ENCODE data around the gene DNLZ. TPM values are rescaled to one million over a fixed set of nuclear protein-coding genes. Genes with fewer than 3 reads are reported as not detected.

The DNLZ gene
- total and polyA plus RNA-seq, 9 of the 15 experiments (the other 6 are each of a cell fraction or from before 2014, with no cell fraction given) = 0.17 to 44.6 (median 3.4) TPM

DNA sequence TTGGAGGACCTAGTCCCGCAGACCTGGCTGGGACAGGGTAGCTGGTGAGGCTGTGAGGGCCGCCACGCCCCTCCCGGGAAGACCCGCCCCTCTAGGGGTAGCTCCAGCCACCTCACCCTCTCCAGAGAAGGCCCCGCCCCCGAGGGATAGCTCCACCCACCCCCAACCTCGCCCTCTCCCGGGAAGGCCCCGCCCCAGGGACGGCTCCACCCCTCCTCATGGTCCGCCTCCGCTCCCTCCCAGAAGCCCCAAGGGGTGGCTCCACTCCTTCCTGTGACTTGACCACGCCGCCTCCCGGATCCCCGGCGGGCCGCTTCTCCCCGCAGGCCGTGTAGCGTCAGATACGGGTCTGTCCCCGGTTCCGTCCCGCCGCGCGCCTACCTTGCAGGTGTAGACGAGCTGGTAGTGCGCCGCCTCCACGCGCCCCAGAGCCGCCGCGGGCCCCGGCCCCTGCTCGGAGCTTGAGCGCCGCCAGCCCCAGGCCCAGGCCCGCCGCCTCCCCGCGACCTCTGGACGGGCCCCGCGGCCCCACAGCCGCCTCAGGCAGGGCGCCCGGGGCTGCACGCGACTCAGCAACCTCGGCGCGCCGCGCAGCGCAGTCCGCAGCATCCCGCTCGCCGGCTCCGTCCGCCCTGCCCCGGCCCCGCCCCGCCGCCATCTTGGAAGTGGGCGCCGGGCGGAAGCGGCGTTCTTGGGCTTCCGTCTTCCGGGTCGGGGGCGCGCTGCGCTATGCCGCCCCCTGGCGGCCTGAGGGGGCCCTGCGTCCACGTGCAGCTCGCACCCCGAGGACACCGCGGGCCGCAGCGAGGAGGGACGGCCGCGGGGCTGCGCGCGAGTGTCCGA, at the start of gene DNLZ (continued):
- TF ChIP-seq, protein P1, sequence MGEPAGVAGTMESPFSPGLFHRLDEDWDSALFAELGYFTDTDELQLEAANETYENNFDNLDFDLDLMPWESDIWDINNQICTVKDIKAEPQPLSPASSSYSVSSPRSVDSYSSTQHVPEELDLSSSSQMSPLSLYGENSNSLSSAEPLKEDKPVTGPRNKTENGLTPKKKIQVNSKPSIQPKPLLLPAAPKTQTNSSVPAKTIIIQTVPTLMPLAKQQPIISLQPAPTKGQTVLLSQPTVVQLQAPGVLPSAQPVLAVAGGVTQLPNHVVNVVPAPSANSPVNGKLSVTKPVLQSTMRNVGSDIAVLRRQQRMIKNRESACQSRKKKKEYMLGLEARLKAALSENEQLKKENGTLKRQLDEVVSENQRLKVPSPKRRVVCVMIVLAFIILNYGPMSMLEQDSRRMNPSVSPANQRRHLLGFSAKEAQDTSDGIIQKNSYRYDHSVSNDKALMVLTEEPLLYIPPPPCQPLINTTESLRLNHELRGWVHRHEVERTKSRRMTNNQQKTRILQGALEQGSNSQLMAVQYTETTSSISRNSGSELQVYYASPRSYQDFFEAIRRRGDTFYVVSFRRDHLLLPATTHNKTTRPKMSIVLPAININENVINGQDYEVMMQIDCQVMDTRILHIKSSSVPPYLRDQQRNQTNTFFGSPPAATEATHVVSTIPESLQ (CRISPR knock-in tag; IDR thresholded peaks at IDR 0.05) = peak; percentile 63; the same call in 1 of the 2 replicates
- TF ChIP-seq TAF1 (IDR thresholded peaks at IDR 0.05; ENCODE audit: control insufficient read depth, extremely low read depth, insufficient read depth, low read length, severe bottlenecking) (peak; percentile 61), ARNT (IDR thresholded peaks at IDR 0.05) (no peak), ZBED1 (IDR thresholded peaks at IDR 0.05) (peak; percentile 21), HMGXB4 (CRISPR knock-in tag; IDR thresholded peaks at IDR 0.05) (peak; percentile 94), ZNF263 (CRISPR knock-in tag; IDR thresholded peaks at IDR 0.05; ENCODE audit: borderline replicate concordance) (peak; percentile 84)
- TF ChIP-seq, protein P2, sequence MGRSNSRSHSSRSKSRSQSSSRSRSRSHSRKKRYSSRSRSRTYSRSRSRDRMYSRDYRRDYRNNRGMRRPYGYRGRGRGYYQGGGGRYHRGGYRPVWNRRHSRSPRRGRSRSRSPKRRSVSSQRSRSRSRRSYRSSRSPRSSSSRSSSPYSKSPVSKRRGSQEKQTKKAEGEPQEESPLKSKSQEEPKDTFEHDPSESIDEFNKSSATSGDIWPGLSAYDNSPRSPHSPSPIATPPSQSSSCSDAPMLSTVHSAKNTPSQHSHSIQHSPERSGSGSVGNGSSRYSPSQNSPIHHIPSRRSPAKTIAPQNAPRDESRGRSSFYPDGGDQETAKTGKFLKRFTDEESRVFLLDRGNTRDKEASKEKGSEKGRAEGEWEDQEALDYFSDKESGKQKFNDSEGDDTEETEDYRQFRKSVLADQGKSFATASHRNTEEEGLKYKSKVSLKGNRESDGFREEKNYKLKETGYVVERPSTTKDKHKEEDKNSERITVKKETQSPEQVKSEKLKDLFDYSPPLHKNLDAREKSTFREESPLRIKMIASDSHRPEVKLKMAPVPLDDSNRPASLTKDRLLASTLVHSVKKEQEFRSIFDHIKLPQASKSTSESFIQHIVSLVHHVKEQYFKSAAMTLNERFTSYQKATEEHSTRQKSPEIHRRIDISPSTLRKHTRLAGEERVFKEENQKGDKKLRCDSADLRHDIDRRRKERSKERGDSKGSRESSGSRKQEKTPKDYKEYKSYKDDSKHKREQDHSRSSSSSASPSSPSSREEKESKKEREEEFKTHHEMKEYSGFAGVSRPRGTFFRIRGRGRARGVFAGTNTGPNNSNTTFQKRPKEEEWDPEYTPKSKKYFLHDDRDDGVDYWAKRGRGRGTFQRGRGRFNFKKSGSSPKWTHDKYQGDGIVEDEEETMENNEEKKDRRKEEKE (IDR thresholded peaks at IDR 0.05; ENCODE audit: borderline replicate concordance in 1 of 2, control insufficient read depth in 1 of 2, low read depth in 2 of 2, low read length in 1 of 2) = 0 out of 4 replicates have a peak, but pooled peaks of 1 of the 2 experiments have one; percentile 72
- TF ChIP-seq, protein P3, sequence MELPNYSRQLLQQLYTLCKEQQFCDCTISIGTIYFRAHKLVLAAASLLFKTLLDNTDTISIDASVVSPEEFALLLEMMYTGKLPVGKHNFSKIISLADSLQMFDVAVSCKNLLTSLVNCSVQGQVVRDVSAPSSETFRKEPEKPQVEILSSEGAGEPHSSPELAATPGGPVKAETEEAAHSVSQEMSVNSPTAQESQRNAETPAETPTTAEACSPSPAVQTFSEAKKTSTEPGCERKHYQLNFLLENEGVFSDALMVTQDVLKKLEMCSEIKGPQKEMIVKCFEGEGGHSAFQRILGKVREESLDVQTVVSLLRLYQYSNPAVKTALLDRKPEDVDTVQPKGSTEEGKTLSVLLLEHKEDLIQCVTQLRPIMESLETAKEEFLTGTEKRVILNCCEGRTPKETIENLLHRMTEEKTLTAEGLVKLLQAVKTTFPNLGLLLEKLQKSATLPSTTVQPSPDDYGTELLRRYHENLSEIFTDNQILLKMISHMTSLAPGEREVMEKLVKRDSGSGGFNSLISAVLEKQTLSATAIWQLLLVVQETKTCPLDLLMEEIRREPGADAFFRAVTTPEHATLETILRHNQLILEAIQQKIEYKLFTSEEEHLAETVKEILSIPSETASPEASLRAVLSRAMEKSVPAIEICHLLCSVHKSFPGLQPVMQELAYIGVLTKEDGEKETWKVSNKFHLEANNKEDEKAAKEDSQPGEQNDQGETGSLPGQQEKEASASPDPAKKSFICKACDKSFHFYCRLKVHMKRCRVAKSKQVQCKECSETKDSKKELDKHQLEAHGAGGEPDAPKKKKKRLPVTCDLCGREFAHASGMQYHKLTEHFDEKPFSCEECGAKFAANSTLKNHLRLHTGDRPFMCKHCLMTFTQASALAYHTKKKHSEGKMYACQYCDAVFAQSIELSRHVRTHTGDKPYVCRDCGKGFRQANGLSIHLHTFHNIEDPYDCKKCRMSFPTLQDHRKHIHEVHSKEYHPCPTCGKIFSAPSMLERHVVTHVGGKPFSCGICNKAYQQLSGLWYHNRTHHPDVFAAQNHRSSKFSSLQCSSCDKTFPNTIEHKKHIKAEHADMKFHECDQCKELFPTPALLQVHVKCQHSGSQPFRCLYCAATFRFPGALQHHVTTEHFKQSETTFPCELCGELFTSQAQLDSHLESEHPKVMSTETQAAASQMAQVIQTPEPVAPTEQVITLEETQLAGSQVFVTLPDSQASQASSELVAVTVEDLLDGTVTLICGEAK (IDR thresholded peaks at IDR 0.05) = peak; percentile 92
- TF ChIP-seq, protein P3 (CRISPR knock-in tag; IDR thresholded peaks at IDR 0.05) = no peak; the same call in 1 of the 2 replicates

Measured in K562 (cell line).